HCT116 (cell line): ENCODE results near the gene TPI1. TPM values are rescaled to one million over a fixed set of nuclear protein-coding genes. Genes with fewer than 3 reads are reported as not detected.
"Not testable (repeated sequence)": the region's sequence is repeated elsewhere in the genome, so short reads cannot be mapped to it uniquely, and the experiment has no call there.

Experiments
- ATAC-seq: fragments of 200-7000 bp; cut with Tn5 transposase; 2 replicates; pipeline ENCODE4 v1.9.1; 2020; ENCODE audit warnings: mild to moderate bottlenecking, moderate library complexity
- BruUV-seq: library from RNA; stranded (reverse); fragments of 400-500 nt; replicated peaks from 2 replicates; lab custom pipeline; 2021; lab: Mats Ljungman, UMichigan
- CTCF ChIA-PET: fragments of 300-600 bp; sonication (Branson Sonifier 250); formaldehyde crosslinking; loops from one replicate; lab custom pipeline; 2021; ENCODE audit warnings: antibody characterized with exemption; lab: Charles Lee
- POLR2A ChIA-PET: fragments of 300-600, 350-600 bp; sonication (Branson Sonifier 250); formaldehyde crosslinking; loops from one replicate; lab custom pipeline; 2021; ENCODE audit warnings: antibody characterized with exemption; lab: Charles Lee
- RAD21 ChIA-PET, 2 experiments: fragments of 300-600 bp; sonication (Branson Sonifier 250); formaldehyde crosslinking; loops; one replicate each; lab custom pipeline; 2023; ENCODE audit warnings: low total read pairs in 2 of 2; ENCODE audit not compliant: uncharacterized antibody in 2 of 2, unreplicated experiment in 2 of 2, low non-redundant PET in 1 of 2; lab: Charles Lee
- DNase-seq: peaks from one replicate; pipeline ENCODE4 v3.0.0-alpha.2; 2010; ENCODE audit warnings: low read depth, low spot score
- H2AFZ ChIP-seq: fragments of 200-600 bp; shearing (Covaris generic), sonication (generic); 2 replicates; pipeline ENCODE4 v1.6.1; 2017; ENCODE audit warnings: low read depth, mixed run types, mixed read lengths, antibody characterized with exemption, low read length; ENCODE audit not compliant: poor library complexity, severe bottlenecking
- H3K27ac ChIP-seq: 2 replicates; pipeline ENCODE4 v1.5.1; 2012; ENCODE audit warnings: low read depth, low read length
- H3K27me3 ChIP-seq: fragments of 200-600 bp; sonication (generic); 2 replicates; pipeline ENCODE4 v1.6.1; 2016; ENCODE audit warnings: mixed run types, low read length, mixed read lengths; ENCODE audit not compliant: insufficient read depth
- H3K36me3 ChIP-seq, 2 experiments: fragments of 200-500 bp in 1 of 2; fragments of 200-600 bp in 1 of 2; sonication (Bioruptor generic) in 1 of 2; sonication (generic) in 1 of 2; 2 replicates each; pipeline versions ENCODE4 v1.5.1 to v1.6.1; 2014 to 2016; ENCODE audit warnings: low read length in 2 of 2, inconsistent platforms in 1 of 2, mixed read lengths in 1 of 2, mixed run types in 1 of 2; ENCODE audit not compliant: insufficient read depth in 2 of 2, control insufficient read depth in 1 of 2
- H3K4me1 ChIP-seq, 2 experiments: fragments of 200-600 bp in 1 of 2; sonication (generic) in 1 of 2; 2 replicates each; pipeline versions ENCODE4 v1.5.1 to v1.6.1; 2012 to 2017; ENCODE audit warnings: low read length in 2 of 2, inconsistent platforms in 1 of 2, mild to moderate bottlenecking in 1 of 2, mixed read lengths in 1 of 2, mixed run types in 1 of 2, moderate library complexity in 1 of 2; ENCODE audit not compliant: insufficient read depth in 2 of 2, control insufficient read depth in 1 of 2
- H3K4me2 ChIP-seq: fragments of 200-600 bp; sonication (generic); 2 replicates; pipeline ENCODE4 v1.6.1; 2017; ENCODE audit warnings: mixed run types, low read length, mixed read lengths
- H3K4me3 ChIP-seq, 2 experiments: fragments of 200-600 bp in 1 of 2; sonication (generic) in 1 of 2; replicated peaks in 1 of 2; 2 replicates each; pipeline ENCODE4 v1.5.1; 2011 to 2016; ENCODE audit warnings: low read length in 2 of 2, control low read depth in 1 of 2, low read depth in 1 of 2, mild to moderate bottlenecking in 1 of 2, mixed read lengths in 1 of 2, mixed run types in 1 of 2
- H3K79me2 ChIP-seq: fragments of 200-600 bp; sonication (generic); 2 replicates; pipeline ENCODE4 v1.6.1; 2017; ENCODE audit warnings: mild to moderate bottlenecking, mixed run types, low read length, moderate library complexity, mixed read lengths; ENCODE audit not compliant: insufficient read depth
- H3K9ac ChIP-seq: fragments of 200-600 bp; sonication (generic); 2 replicates; pipeline ENCODE4 v1.6.1; 2016; ENCODE audit warnings: low read length, mixed read lengths
- H3K9me2 ChIP-seq: fragments of 200-600 bp; sonication (generic), shearing (Covaris generic); 2 replicates; pipeline ENCODE4 v1.6.1; 2017; ENCODE audit warnings: mixed run types, mild to moderate bottlenecking, moderate library complexity; ENCODE audit not compliant: insufficient read depth
- H3K9me3 ChIP-seq, 2 experiments: fragments of 200-500 bp in 1 of 2; fragments of 200-600 bp in 1 of 2; sonication (Bioruptor generic) in 1 of 2; sonication (generic) in 1 of 2; 2 replicates each; pipeline ENCODE4 v1.6.1; 2014 to 2017; ENCODE audit warnings: low read length in 2 of 2, mixed read lengths in 2 of 2, inconsistent platforms in 1 of 2, low read depth in 1 of 2, mild to moderate bottlenecking in 1 of 2, mixed run types in 1 of 2, moderate library complexity in 1 of 2; ENCODE audit not compliant: control insufficient read depth in 1 of 2, insufficient read depth in 1 of 2
- H4K20me1 ChIP-seq: fragments of 200-600 bp; sonication (generic), shearing (Covaris generic); 2 replicates; pipeline ENCODE4 v1.6.1; 2017; ENCODE audit warnings: mixed run types, mild to moderate bottlenecking, moderate library complexity; ENCODE audit not compliant: insufficient read depth
- CTCF ChIP-seq, 3 experiments: fragments of 200-600 bp in 1 of 3; sonication (generic) in 1 of 3; IDR thresholded peaks in 2 of 3; conservative IDR thresholded peaks in 1 of 3; 2 replicates each; pipeline ENCODE4 v1.5.1; 2012 to 2017; ENCODE audit warnings: low read depth in 2 of 3, low read length in 2 of 3, antibody characterized with exemption in 1 of 3, borderline replicate concordance in 1 of 3, control low read depth in 1 of 3, mild to moderate bottlenecking in 1 of 3, mixed read lengths in 1 of 3, mixed run types in 1 of 3, moderate library complexity in 1 of 3; ENCODE audit not compliant: insufficient read depth in 1 of 3
- EGR1 ChIP-seq: IDR thresholded peaks from 2 replicates; pipeline ENCODE4 v1.6.1; 2012; ENCODE audit warnings: low read depth
- ELF1 ChIP-seq: IDR thresholded peaks from 2 replicates; pipeline ENCODE4 v1.6.1; 2012; ENCODE audit warnings: low read depth, borderline replicate concordance
- EZH2 ChIP-seq: fragments of 200-600 bp; sonication (generic); IDR thresholded peaks from 2 replicates; pipeline ENCODE4 v1.6.1; 2017; ENCODE audit warnings: antibody characterized with exemption, mixed run types
- EZH2phosphoT487 ChIP-seq: fragments of 200-600 bp; IDR thresholded peaks from 2 replicates; pipeline ENCODE4 v1.6.1; 2018; ENCODE audit warnings: antibody characterized with exemption, borderline replicate concordance
- FOSL1 ChIP-seq: IDR thresholded peaks from 2 replicates; pipeline ENCODE4 v1.6.1; 2012; ENCODE audit warnings: low read depth
- JUND ChIP-seq: IDR thresholded peaks from 2 replicates; pipeline ENCODE4 v1.6.1; 2012
- MAX ChIP-seq: IDR thresholded peaks from 2 replicates; pipeline ENCODE4 v1.6.1; 2012
- REST ChIP-seq: IDR thresholded peaks from 2 replicates; pipeline ENCODE4 v1.6.1; 2012; ENCODE audit warnings: low read depth
- SIN3A ChIP-seq: IDR thresholded peaks from 2 replicates; pipeline ENCODE4 v1.6.1; 2012; ENCODE audit warnings: low read depth
- SP1 ChIP-seq: IDR thresholded peaks from 2 replicates; pipeline ENCODE4 v1.6.1; 2012; ENCODE audit warnings: low read depth
- ZBTB33 ChIP-seq: IDR thresholded peaks from 2 replicates; pipeline ENCODE4 v1.6.1; 2011; ENCODE audit warnings: mild to moderate bottlenecking, low read length, moderate library complexity; ENCODE audit not compliant: insufficient replicate concordance; ENCODE audit errors: extremely low read depth
- ZNF274 ChIP-seq: fragments of 200-500 bp; sonication (Bioruptor generic); IDR thresholded peaks from 2 replicates; pipeline ENCODE4 v1.6.1; 2014; ENCODE audit warnings: mild to moderate bottlenecking, low read depth, low read length, inconsistent platforms
- intact Hi-C: fragments of 100-400 bp; cut with micrococcal nuclease; formaldehyde crosslinking; loops from 2 replicates; pipeline ENCODE4 v1.10.0; 2022
- total RNA-seq: library from RNA; stranded (reverse); gene quantifications from one replicate; pipeline ENCODE4 v1.2.1, GENCODE V29; 2021; ENCODE audit not compliant: unreplicated experiment

TPI1 gene
- total RNA-seq, 1 experiment from 2014 or later: 1,068 TPM

- Histone ChIP-seq H3K9me2 (no peaks in the 10 kb centered on the region), H3K27me3 (no peaks in the 10 kb centered on the region), H3K4me2 (no peak overlapping the region), H3K79me2 (no peaks in the 10 kb centered on the region), H3K9me3 (no peaks in the 10 kb centered on the region), H3K4me3 (no peak overlapping the region), H4K20me1 (no peaks in the 10 kb centered on the region), H3K4me1 (peaks cover 12 to 18% of the 10 kb centered on the region in 2 experiments), H3K27ac (no peak overlapping the region), H3K9ac (no peak overlapping the region), H3K36me3 (peaks cover 0 to 4% of the 10 kb centered on the region in 2 experiments; a peak in 2 of 4 replicates), H2AFZ (no peak overlapping the region)
- ChIA-PET RAD21 (no interaction called here), POLR2A (no interaction called here), CTCF (no interaction called here)
- intact Hi-C loops: no loop called here
- TF ChIP-seq ZBTB33: no peak
- no peak for TF ChIP-seq MAX
- no peak for TF ChIP-seq ELF1
- no peak for TF ChIP-seq ZNF274
- TF ChIP-seq SP1: no peak
- TF ChIP-seq EZH2phosphoT487: no peak
- no peak for TF ChIP-seq CTCF (IDR thresholded peaks at IDR 0.05 in 2 of 3, conservative IDR thresholded peaks at IDR 0.05 in 1 of 3; ENCODE audit: borderline replicate concordance in 1 of 3, insufficient read depth in 1 of 3, low read depth in 2 of 3, low read length in 2 of 3)
- TF ChIP-seq EZH2: no peak
- no peak for TF ChIP-seq JUND
- TF ChIP-seq SIN3A: no peak
- no peak for TF ChIP-seq EGR1
- TF ChIP-seq REST: no peak
- no peak for TF ChIP-seq FOSL1
- DNase-seq: no peak
- no TSS peak for BruUV-seq
- ATAC-seq: no peak
These were observed 21.0 kb downstream of the TPI1 start for GRCh38 chr12:6888360-6888759.

- BruUV-seq, ATAC-seq, H3K4me2 ChIP-seq, H3K27ac ChIP-seq, H3K9me3 ChIP-seq, DNase-seq, intact Hi-C loops, POLR2A ChIA-PET, H3K27me3 ChIP-seq, H4K20me1 ChIP-seq, H3K9me2 ChIP-seq, H3K79me2 ChIP-seq, CTCF ChIA-PET, H3K9ac ChIP-seq, RAD21 ChIA-PET, H3K36me3 ChIP-seq, H2AFZ ChIP-seq, H3K4me3 ChIP-seq: not testable (repeated sequence)
- peaks cover 12 to 18% of the 10 kb centered on the region in 2 experiments for H3K4me1 ChIP-seq
These were observed 21.5 kb downstream of the TPI1 start for GRCh38 chr12:6888794-6889193.
